GM18505 (cell line): ENCODE results near the gene CDK8.

Source experiments
- ATAC-seq: cut with Tn5 transposase; IDR thresholded peaks from one replicate; pipeline ENCODE4 v1.9.1; 2021; ENCODE audit not compliant: unreplicated experiment
- POLR2A ChIP-seq: IDR thresholded peaks from 4 replicates; pipeline ENCODE4 v1.6.1; 2011; ENCODE audit warnings: borderline replicate concordance; ENCODE audit not compliant: insufficient read depth, insufficient read length; ENCODE audit errors: extremely low read depth

The CDK8 gene

DNA sequence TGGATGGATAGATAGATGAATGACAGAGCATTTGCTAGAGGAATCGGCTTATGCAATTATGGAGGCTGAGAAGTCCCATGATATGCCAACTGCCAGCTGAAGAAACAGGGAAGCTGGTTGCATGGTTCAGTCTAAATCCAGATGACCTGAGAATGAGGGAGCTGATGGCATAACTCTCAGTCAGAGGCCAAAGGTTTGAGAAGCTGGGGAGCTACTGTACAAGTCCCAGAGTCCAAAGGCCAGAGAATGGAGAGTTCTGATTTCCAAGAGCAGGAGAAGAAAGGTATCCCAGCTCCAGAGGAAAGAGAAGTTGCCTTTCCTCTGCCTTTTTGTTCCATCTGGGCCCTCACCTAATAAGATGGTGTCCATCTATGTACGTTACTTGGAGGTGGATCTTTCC, 108.3 kb downstream of the CDK8 start:
- no peak for TF ChIP-seq POLR2A
- no peak for ATAC-seq

DNA sequence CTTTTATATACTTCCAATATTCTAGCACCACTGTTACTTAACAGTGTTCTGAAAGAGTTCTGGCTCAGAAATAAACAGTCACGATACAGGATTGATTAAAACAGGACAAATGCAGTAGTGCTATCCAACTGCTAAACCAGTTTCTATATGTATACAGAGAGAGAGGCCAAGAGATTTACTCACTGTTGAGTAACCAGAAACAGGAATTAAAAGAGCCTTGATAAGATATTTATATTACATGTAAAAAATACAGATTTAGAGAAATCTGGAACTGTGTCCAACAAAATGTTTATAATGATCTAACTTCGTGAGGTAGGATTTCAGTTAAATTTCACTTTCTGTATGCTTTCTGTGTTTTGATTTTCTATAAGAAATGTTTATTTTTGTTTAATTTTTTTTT, 116.6 kb downstream of the CDK8 start:
- TF ChIP-seq POLR2A: no peak
- no peak for ATAC-seq

- no peak for TF ChIP-seq POLR2A
- ATAC-seq: no peak
Measured at GRCh38 chr13:26372747-26373146, 118.8 kb downstream of the CDK8 start.

- ATAC-seq: no peak
- no peak for TF ChIP-seq POLR2A
Measured at GRCh38 chr13:26376430-26376829, 122.5 kb downstream of the CDK8 start.

DNA sequence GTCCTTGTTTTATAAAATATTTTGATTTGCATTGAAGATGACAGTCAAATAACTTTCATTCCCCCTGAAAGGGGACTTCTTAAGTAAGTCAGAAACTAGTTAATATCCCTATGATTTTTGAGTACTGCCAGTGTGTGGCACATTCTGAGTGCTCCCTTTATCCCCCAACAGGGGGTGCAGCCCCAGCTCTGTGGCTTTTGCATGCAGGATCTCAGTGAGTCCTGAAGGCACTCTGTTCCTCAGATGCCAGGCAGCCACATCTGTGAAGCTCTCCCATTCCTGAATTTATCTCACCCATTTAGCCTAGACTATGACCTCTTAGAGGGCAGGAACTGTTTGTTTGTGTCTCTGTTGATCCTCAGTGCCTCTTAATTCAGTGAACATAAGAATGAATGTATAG, 123.1 kb downstream of the CDK8 start:
- ATAC-seq: no peak
- TF ChIP-seq POLR2A: no peak

GRCh38 chr13:26378116-26378515, 124.2 kb downstream of the CDK8 start:
- no peak for ATAC-seq
- TF ChIP-seq POLR2A: no peak

DNA sequence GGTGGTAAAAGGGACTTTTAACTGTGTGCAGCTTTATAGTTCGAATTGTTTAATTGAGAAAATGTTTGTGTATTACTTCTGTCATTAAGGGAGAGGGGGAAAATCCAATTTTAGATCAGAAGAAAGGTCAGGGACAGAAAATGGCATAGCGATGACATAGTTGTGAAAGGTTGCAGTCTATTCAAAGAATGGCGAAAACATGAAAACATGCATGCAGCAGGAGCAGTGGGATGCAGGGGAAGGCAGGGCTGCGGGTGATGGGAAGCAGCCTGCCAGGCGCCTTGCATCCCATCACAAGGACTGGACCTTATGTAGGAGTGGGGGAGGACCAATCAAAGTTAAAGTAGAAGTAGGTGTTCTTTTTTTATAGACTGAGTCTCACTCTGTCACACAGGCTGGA, 125.9 kb downstream of the CDK8 start:
- ATAC-seq: no peak

DNA sequence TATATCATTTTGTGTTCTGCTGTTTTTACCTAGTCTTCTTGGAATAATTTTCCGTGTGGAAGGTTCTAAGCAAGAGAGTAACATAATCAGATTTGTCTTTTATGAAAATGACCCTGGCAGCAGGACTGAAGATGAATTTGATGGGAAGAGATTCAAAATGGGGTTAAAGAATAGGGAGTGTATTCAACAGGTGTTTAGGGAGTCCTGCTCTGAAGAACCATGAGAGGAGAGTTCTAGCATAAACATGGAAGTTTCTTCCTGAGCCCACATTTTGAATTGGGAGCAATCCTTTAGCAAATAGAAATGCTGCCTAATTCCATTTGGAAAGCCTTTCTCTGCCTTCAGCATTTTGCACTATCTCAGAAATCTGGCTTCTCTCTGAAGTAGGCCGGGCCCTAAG, 127.0 kb downstream of the CDK8 start:
- no peak for TF ChIP-seq POLR2A
- no peak for ATAC-seq

More for the DNA sequence above, 125.9 kb downstream of the CDK8 start:
- TF ChIP-seq POLR2A: no peak

DNA sequence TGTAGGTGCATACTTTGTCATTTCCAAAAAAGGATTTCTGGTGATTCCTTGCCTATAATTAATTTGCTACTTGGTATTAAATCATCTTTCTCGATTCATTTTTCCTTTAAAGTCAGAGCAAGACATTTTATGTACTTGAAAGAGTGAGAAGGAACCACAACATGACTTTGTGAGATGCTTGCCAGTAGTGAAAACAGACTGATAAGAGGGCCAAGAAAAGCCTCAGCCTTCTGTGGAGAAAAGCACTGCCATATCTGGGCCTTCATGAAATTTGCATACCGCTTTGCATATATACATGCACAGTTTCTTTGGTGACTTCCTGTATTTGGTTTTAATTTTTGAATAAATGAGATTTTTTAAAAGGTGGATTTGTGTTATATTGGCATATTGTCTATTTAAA, 128.4 kb downstream of the CDK8 start:
- ATAC-seq: no peak
- TF ChIP-seq POLR2A: no peak

DNA sequence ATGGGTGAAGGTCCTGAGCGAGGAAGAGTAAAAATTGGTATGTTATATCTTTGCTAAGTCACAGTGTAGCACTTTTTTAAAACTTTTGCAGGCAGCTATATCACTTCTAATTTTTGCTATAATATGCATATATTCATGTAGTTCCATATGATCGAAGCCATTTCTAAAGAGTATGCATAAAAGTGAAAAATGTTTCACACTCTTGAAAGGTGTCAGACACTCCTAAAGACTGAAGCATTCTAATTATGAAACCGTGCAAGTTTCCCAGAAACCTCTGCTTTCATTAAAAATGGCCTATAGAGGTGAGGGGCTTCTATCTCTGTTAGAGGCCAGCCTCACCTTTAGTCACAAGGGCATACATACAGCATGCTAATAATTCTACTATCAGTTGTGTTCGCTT, 128.9 kb downstream of the CDK8 start:
- no peak for ATAC-seq
- TF ChIP-seq POLR2A: no peak

GRCh38 chr13:26384587-26384986, 130.7 kb downstream of the CDK8 start:
- no peak for TF ChIP-seq POLR2A
- ATAC-seq: no peak

GRCh38 chr13:26386026-26386425, 132.1 kb downstream of the CDK8 start:
- no peak for TF ChIP-seq POLR2A
- no peak for ATAC-seq

- no peak for TF ChIP-seq POLR2A
- ATAC-seq: no peak
Measured at GRCh38 chr13:26390203-26390602, 136.3 kb downstream of the CDK8 start.

DNA sequence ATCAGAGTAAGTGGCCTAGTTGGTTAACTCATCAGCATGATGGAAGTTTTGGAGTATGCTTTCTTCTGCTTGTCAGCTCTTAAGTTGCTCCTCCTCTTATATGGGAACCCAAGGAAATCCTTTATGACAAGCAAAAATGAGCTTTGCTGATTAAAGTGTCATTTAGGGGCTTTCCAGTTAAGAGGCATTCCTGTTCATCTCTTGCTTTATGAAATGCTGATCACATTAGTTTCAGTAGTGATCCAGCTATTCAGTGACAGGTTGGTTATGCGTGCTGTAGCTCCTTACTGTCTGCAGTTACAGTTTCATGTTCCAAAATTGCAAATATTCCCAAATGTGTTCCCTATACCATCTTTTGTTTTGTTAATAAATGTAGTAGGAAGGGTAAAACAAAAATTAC, 146.6 kb downstream of the CDK8 start:
- no peak for TF ChIP-seq POLR2A
- ATAC-seq: no peak

DNA sequence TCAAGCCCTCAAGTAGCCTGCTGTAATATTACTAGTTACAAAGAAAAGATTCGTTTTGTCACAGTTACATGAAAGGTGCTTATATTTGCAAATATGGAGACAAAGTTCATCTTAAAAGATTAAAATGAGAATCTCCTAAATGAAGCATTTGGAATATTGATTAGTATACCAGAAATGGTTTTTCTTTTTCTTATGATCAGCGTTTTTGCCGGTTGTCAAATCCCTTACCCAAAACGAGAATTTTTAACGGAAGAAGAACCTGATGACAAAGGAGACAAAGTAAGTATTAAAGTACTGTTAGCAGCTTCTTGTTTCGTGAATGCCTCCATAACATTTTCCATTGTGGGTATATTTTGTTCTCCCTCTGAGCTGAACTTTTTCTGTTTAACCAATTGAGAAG, 147.1 kb downstream of the CDK8 start:
- TF ChIP-seq POLR2A: no peak
- ATAC-seq: no peak
